ENCODE data around the gene SMU1.

Gene SMU1

GRCh38 chr9:33076046-33077004 is at the start of gene SMU1:
Gene SMU1 (minus strand): TSS chr9:33076674. CDS start chr9:33076608, 66 bp downstream.
- TF ChIP-seq, protein P1, sequence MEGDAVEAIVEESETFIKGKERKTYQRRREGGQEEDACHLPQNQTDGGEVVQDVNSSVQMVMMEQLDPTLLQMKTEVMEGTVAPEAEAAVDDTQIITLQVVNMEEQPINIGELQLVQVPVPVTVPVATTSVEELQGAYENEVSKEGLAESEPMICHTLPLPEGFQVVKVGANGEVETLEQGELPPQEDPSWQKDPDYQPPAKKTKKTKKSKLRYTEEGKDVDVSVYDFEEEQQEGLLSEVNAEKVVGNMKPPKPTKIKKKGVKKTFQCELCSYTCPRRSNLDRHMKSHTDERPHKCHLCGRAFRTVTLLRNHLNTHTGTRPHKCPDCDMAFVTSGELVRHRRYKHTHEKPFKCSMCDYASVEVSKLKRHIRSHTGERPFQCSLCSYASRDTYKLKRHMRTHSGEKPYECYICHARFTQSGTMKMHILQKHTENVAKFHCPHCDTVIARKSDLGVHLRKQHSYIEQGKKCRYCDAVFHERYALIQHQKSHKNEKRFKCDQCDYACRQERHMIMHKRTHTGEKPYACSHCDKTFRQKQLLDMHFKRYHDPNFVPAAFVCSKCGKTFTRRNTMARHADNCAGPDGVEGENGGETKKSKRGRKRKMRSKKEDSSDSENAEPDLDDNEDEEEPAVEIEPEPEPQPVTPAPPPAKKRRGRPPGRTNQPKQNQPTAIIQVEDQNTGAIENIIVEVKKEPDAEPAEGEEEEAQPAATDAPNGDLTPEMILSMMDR (IDR thresholded peaks at IDR 0.05) = no peak
- H3K27ac ChIP-seq = peak within 1 kb of the TSS; percentile 91 to 98
- DNase-seq (ENCODE audit: low spot score) = peak; percentile 98
- peak within 1 kb of the TSS; percentile 96 for H3K4me3 ChIP-seq

DNA sequence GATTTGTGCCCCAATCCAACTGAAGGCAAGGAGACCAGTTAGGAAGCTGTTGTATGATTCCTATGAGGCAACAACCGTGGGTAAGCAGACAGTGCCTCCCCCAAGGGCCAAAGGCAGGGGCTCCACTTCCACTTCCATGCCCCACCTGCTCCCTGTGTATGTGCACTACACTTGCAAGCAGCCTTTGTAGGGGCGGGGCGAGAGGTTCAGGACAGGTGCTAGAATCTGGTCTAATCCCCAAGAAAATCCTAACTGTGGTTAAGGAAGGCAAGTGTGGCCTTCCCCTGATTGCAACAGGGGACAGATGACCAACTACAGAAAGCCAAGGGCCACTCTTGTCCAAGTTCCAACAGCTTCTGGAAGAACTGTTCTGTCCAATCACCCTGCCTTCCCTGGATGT is 49.0 kb upstream of the SMU1 start:
- Histone ChIP-seq H3K27ac (no peak overlapping the region), H3K4me3 (no peak overlapping the region)
- TF ChIP-seq, protein P1 (IDR thresholded peaks at IDR 0.05) = no peak
- DNase-seq (ENCODE audit: low spot score) = no peak

GRCh38 chr9:33124751-33125381 is 48.4 kb upstream of the SMU1 start:
- Histone ChIP-seq H3K4me3 (no peak overlapping the region), H3K27ac (no peak overlapping the region)
- TF ChIP-seq, protein P1 (IDR thresholded peaks at IDR 0.05) = no peak
- DNase-seq (ENCODE audit: low spot score) = no peak

GRCh38 chr9:33124046-33124445 is 47.6 kb upstream of the SMU1 start:
- H3K27ac ChIP-seq = no peak overlapping the region
- no peak overlapping the region for H3K4me3 ChIP-seq
- DNase-seq (ENCODE audit: low spot score) = no peak
- TF ChIP-seq, protein P1 (IDR thresholded peaks at IDR 0.05) = no peak

- DNase-seq (ENCODE audit: low spot score) = no peak
- Histone ChIP-seq H3K27ac (no peak overlapping the region), H3K4me3 (no peak overlapping the region)
- TF ChIP-seq, protein P1 (IDR thresholded peaks at IDR 0.05) = no peak
Observed at GRCh38 chr9:33123407-33124031, 47.0 kb upstream of the SMU1 start.

- Histone ChIP-seq H3K27ac (no peak overlapping the region), H3K4me3 (no peak overlapping the region)
- DNase-seq (ENCODE audit: low spot score) = no peak
- TF ChIP-seq, protein P1 (IDR thresholded peaks at IDR 0.05) = no peak
Observed at GRCh38 chr9:33120620-33121019, 44.1 kb upstream of the SMU1 start.

Data from coronary artery (tissue), 2 donors.